IMR-90 (cell line): Measurements from ENCODE around the gene TPSB2. TPM values are rescaled to one million over a fixed set of nuclear protein-coding genes. Genes with fewer than 3 reads are reported as not detected.

Experiments
- ATAC-seq: fragments of 200-7000 bp; cut with Tn5 transposase; 2 replicates; pipeline ENCODE4 v1.9.1; 2020; ENCODE audit warnings: low read depth, mild to moderate bottlenecking, moderate library complexity
- BruUV-seq: library from RNA; stranded (reverse); fragments of 400-500 nt; replicated peaks from 2 replicates; lab custom pipeline; 2021; lab: Mats Ljungman, UMichigan
- CTCF ChIA-PET: fragments of 300-600 bp; formaldehyde crosslinking; extraction: SDS; loops from one replicate; lab custom pipeline; 2021; ENCODE audit warnings: antibody characterized with exemption; lab: Yijun Ruan, JAX
- POLR2A ChIA-PET: fragments of 300-600 bp; sonication (Branson Sonifier 250); formaldehyde crosslinking; loops from one replicate; lab custom pipeline; 2022; ENCODE audit warnings: antibody characterized with exemption; ENCODE audit not compliant: unreplicated experiment; lab: Charles Lee
- DNase-seq: peaks from one replicate; pipeline ENCODE4 v3.0.0; 2013
- H2AFZ ChIP-seq: replicated peaks from 2 replicates; pipeline ENCODE3; 2013; ENCODE audit warnings: low read length, mild to moderate bottlenecking; ENCODE audit not compliant: poor library complexity
- H2AK5ac ChIP-seq: 2 replicates; pipeline ENCODE4 v1.6.1; 2013; ENCODE audit warnings: low read depth, low read length, inconsistent platforms
- H2AK9ac ChIP-seq: replicated peaks from 2 replicates; pipeline ENCODE3; 2013; ENCODE audit warnings: mild to moderate bottlenecking, low read depth, low read length, moderate library complexity; ENCODE audit not compliant: poor library complexity
- H2BK120ac ChIP-seq: 2 replicates; pipeline ENCODE4 v1.6.1; 2013; ENCODE audit warnings: low read depth, low read length, inconsistent platforms
- H2BK15ac ChIP-seq: 3 replicates; pipeline ENCODE4 v1.6.1; 2013; ENCODE audit warnings: low read depth, low read length, inconsistent platforms
- H2BK20ac ChIP-seq: 2 replicates; pipeline ENCODE4 v1.6.1; 2013; ENCODE audit warnings: low read depth, mild to moderate bottlenecking, inconsistent platforms, low read length, moderate library complexity
- H2BK5ac ChIP-seq: 2 replicates; pipeline ENCODE4 v1.6.1; 2013; ENCODE audit warnings: mild to moderate bottlenecking, low read depth, low read length, inconsistent platforms; ENCODE audit not compliant: poor library complexity, severe bottlenecking
- H3K14ac ChIP-seq: replicated peaks from 2 replicates; pipeline ENCODE4 v1.6.1; 2013; ENCODE audit warnings: low read depth, low read length, inconsistent platforms
- H3K18ac ChIP-seq: 2 replicates; pipeline ENCODE4 v1.6.1; 2013; ENCODE audit warnings: low read depth, low read length, control low read depth
- H3K23ac ChIP-seq: 2 replicates; pipeline ENCODE4 v1.6.1; 2013; ENCODE audit warnings: low read depth, low read length, inconsistent platforms
- H3K27ac ChIP-seq: 2 replicates; pipeline ENCODE4 v1.5.1; 2013; ENCODE audit warnings: mild to moderate bottlenecking, control low read depth, low read length; ENCODE audit not compliant: insufficient read depth
- H3K27me3 ChIP-seq: 2 replicates; pipeline ENCODE4 v1.6.1; 2013; ENCODE audit warnings: low read length; ENCODE audit not compliant: control insufficient read depth, insufficient read depth
- H3K36me3 ChIP-seq: 2 replicates; pipeline ENCODE4 v1.6.1; 2013; ENCODE audit warnings: low read length, mixed read lengths; ENCODE audit not compliant: control insufficient read depth, insufficient read depth
- H3K4ac ChIP-seq: 2 replicates; pipeline ENCODE4 v1.6.1; 2013; ENCODE audit warnings: low read depth, low read length, inconsistent platforms
- H3K4me1 ChIP-seq: 2 replicates; pipeline ENCODE4 v1.6.1; 2013; ENCODE audit warnings: low read length, mixed read lengths; ENCODE audit not compliant: control insufficient read depth, insufficient read depth
- H3K4me2 ChIP-seq: 2 replicates; pipeline ENCODE4 v1.6.1; 2013; ENCODE audit warnings: low read depth, mild to moderate bottlenecking, control low read depth, low read length, moderate library complexity
- H3K4me3 ChIP-seq: 2 replicates; pipeline ENCODE4 v1.5.1; 2013; ENCODE audit warnings: low read depth, mild to moderate bottlenecking, control low read depth, low read length, moderate library complexity; ENCODE audit not compliant: insufficient read depth
- H3K56ac ChIP-seq: 2 replicates; pipeline ENCODE4 v1.6.1; 2013; ENCODE audit warnings: low read length, inconsistent platforms; ENCODE audit not compliant: insufficient read depth; ENCODE audit errors: extremely low read depth
- H3K79me1 ChIP-seq, 2 experiments: 2 replicates each; pipeline ENCODE4 v1.6.1; 2013; ENCODE audit warnings: low read length in 2 of 2, inconsistent platforms in 1 of 2, low read depth in 1 of 2
- H3K9ac ChIP-seq: 2 replicates; pipeline ENCODE4 v1.6.1; 2013; ENCODE audit warnings: low read depth, low read length, control low read depth
- H3K9me1 ChIP-seq: 2 replicates; pipeline ENCODE4 v1.6.1; 2013; ENCODE audit warnings: low read length, inconsistent platforms; ENCODE audit not compliant: insufficient read depth
- H3K9me3 ChIP-seq: 2 replicates; pipeline ENCODE4 v1.6.1; 2013; ENCODE audit warnings: low read length; ENCODE audit not compliant: control insufficient read depth, insufficient read depth
- H4K20me1 ChIP-seq: 2 replicates; pipeline ENCODE4 v1.6.1; 2013; ENCODE audit warnings: low read length, inconsistent platforms; ENCODE audit not compliant: insufficient read depth
- H4K5ac ChIP-seq: 2 replicates; pipeline ENCODE4 v1.6.1; 2013; ENCODE audit warnings: mild to moderate bottlenecking, low read depth, low read length, control low read depth
- H4K8ac ChIP-seq, 2 experiments: 2 replicates each; pipeline ENCODE4 v1.6.1; 2013; ENCODE audit warnings: low read depth in 2 of 2, low read length in 2 of 2, control low read depth in 1 of 2, inconsistent platforms in 1 of 2
- H4K91ac ChIP-seq: 2 replicates; pipeline ENCODE4 v1.6.1; 2013; ENCODE audit warnings: low read depth, low read length, inconsistent platforms; ENCODE audit not compliant: insufficient read depth
- BHLHE40 ChIP-seq: fragments of 150-350 bp; IDR thresholded peaks from 2 replicates; pipeline ENCODE4 v1.6.1; 2016; ENCODE audit warnings: mild to moderate bottlenecking, low read depth, low read length
- CEBPB ChIP-seq: IDR thresholded peaks from 2 replicates; pipeline ENCODE4 v1.6.1; 2012; ENCODE audit warnings: low read depth, low read length, improper control_type of control experiment
- CHD1 ChIP-seq: IDR thresholded peaks from 2 replicates; pipeline ENCODE4 v1.6.1; 2012; ENCODE audit warnings: low read depth, low read length, improper control_type of control experiment
- FOS ChIP-seq: fragments of 150-350 bp; IDR thresholded peaks from 2 replicates; pipeline ENCODE4 v1.6.1; 2016; ENCODE audit warnings: low read depth, low read length
- MAFK ChIP-seq: IDR thresholded peaks from 2 replicates; pipeline ENCODE4 v1.6.1; 2012; ENCODE audit warnings: low read depth, low read length, improper control_type of control experiment
- MAZ ChIP-seq: IDR thresholded peaks from 2 replicates; pipeline ENCODE4 v1.6.1; 2012; ENCODE audit warnings: low read depth, mild to moderate bottlenecking, low read length, improper control_type of control experiment, moderate library complexity, borderline replicate concordance
- MXI1 ChIP-seq: IDR thresholded peaks from 2 replicates; pipeline ENCODE4 v1.6.1; 2012; ENCODE audit warnings: low read depth, mild to moderate bottlenecking, low read length, moderate library complexity, borderline replicate concordance
- NFE2L2 ChIP-seq: fragments of 150-350 bp; IDR thresholded peaks from 2 replicates; pipeline ENCODE4 v1.6.1; 2016; ENCODE audit warnings: low read depth, mild to moderate bottlenecking, low read length
- POLR2A ChIP-seq: IDR thresholded peaks from 2 replicates; pipeline ENCODE4 v1.6.1; 2012; ENCODE audit warnings: mild to moderate bottlenecking, low read depth, low read length
- RAD21 ChIP-seq: IDR thresholded peaks from 2 replicates; pipeline ENCODE4 v1.6.1; 2012; ENCODE audit warnings: low read length, improper control_type of control experiment
- RCOR1 ChIP-seq: IDR thresholded peaks from 2 replicates; pipeline ENCODE4 v1.6.1; 2012; ENCODE audit warnings: mild to moderate bottlenecking, low read length, improper control_type of control experiment; ENCODE audit not compliant: insufficient replicate concordance
- RFX5 ChIP-seq: IDR thresholded peaks from 2 replicates; pipeline ENCODE4 v1.8.0; 2012; ENCODE audit warnings: low read depth, mild to moderate bottlenecking, low read length, moderate library complexity
- SMC3 ChIP-seq: fragments of 150-350 bp; IDR thresholded peaks from 2 replicates; pipeline ENCODE4 v1.6.1; 2016; ENCODE audit warnings: low read depth, mild to moderate bottlenecking, antibody characterized with exemption, low read length, moderate library complexity
- WGBS, 2 experiments: methylation state at CpG; one replicate each; pipeline versions ENCODE4 v1.1.5 to v1.1.7; 2013; ENCODE audit warnings: missing lambda C conversion rate in 2 of 2; ENCODE audit not compliant: insufficient read length in 1 of 2; ENCODE audit errors: extremely low coverage in 2 of 2; 5-methylcytosine and 5-hydroxymethylcytosine counted together
- dilution Hi-C: fragments of 300-500 bp; cut with HindIII; formaldehyde crosslinking; loops from one replicate; pipeline ENCODE4 v1.14.3; 2018; ENCODE audit warnings: low sequenced_read_pairs; ENCODE audit not compliant: unreplicated experiment
- in situ Hi-C: fragments of 300-500 bp; cut with MboI; formaldehyde crosslinking; loops from 3 replicates; pipeline ENCODE4 v1.14.3; 2019; ENCODE audit warnings: low sequenced_read_pairs, inconsistent platforms, mixed read lengths
- intact Hi-C: fragments of 100-400 bp; cut with micrococcal nuclease; formaldehyde crosslinking; loops from 2 replicates; pipeline ENCODE4 v1.10.0; 2022
- polyA plus RNA-seq, 3 experiments: library from polyadenylated mRNA; depleted of rRNA; stranded (reverse); fragments of >200 nt; gene quantifications; 2 replicates each; pipeline ENCODE4 v1.2.3, GENCODE V29; 2012; ENCODE audit warnings: low replicate concordance in 1 of 3
- total RNA-seq: library from RNA; depleted of rRNA; stranded (reverse); fragments of >200 nt; gene quantifications from 2 replicates; pipeline ENCODE4 v1.2.3, GENCODE V29; 2012
- TF ChIP-seq, protein P1 (sequence below): fragments of 150-350 bp; IDR thresholded peaks from 2 replicates; pipeline ENCODE4 v1.6.1; 2017; ENCODE audit warnings: mild to moderate bottlenecking, antibody characterized with exemption, low read length, low read depth
- TF ChIP-seq, protein P2 (sequence below): conservative IDR thresholded peaks from 2 replicates; pipeline ENCODE4 v1.5.1; 2012; ENCODE audit warnings: mild to moderate bottlenecking, low read depth, low read length, improper control_type of control experiment

The TPSB2 gene
- total and polyA plus RNA-seq, 2 of the 4 experiments (the other 2 are of a cell fraction): not detected

DNA sequence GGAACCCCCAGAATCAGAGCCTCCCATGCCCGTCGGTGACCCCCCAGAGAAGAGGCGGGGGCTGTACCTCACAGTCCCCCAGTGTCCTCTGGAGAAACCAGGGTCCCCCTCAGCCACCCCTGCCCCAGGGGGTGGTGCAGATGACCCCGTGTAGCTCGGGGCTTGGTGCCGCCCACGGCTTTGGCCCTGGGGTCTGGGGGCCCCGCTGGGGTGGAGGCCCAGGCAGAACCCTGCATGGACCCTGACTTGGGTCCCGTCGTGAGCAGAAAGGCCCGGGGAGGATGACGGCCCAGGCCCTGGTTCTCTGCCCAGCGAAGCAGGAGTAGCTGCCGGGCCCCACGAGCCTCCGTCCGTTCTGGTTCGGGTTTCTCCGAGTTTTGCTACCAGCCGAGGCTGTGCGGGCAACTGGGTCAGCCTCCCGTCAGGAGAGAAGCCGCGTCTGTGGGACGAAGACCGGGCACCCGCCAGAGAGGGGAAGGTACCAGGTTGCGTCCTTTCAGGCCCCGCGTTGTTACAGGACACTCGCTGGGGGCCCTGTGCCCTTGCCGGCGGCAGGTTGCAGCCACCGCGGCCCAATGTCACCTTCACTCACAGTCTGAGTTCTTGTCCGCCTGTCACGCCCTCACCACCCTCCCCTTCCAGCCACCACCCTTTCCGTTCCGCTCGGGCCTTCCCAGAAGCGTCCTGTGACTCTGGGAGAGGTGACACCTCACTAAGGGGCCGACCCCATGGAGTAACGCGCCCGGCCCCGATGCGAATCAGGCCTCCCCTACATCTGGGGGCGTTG is 8.9 kb downstream of the TPSB2 start:
- H3K23ac ChIP-seq: no peak overlapping the region
- intact Hi-C loops (no loop called here), dilution Hi-C loops (no loop called here), in situ Hi-C loops (loop anchor here (25.0 kb wide), 1 partner anchor 409 kb away; the partner anchor contains the start of gene GNG13)
- no peak overlapping the region for H3K18ac ChIP-seq
- no peaks in the 10 kb centered on the region for H4K20me1 ChIP-seq
- no peak overlapping the region for H2AK5ac ChIP-seq
- DNase-seq (no peak), ATAC-seq (no peak)
- H3K36me3 ChIP-seq: peaks cover 2% of the 10 kb centered on the region; the same call in 1 of the 2 replicates
- H3K9me1 ChIP-seq: no peaks in the 10 kb centered on the region
- H2BK5ac ChIP-seq: no peak overlapping the region
- H3K79me1 ChIP-seq: no peaks in the 10 kb centered on the region
- no peaks in the 10 kb centered on the region for H3K9me3 ChIP-seq
- no peak overlapping the region for H3K56ac ChIP-seq
- peak overlapping the region; percentile 37 for H2AK9ac ChIP-seq
- no peak overlapping the region for H3K4me3 ChIP-seq
- POLR2A ChIA-PET: no interaction called here
- no TSS peak for BruUV-seq
- WGBS, 2 experiments: 80% methylated on average over 25 of the region's 48 CpGs; no CpG with 5 or more reads in 1 of the 2 experiments
- H3K4me1 ChIP-seq: no peaks in the 10 kb centered on the region
- H3K4ac ChIP-seq: no peak overlapping the region
- no peak overlapping the region for H4K8ac ChIP-seq
- no peak overlapping the region for H2AFZ ChIP-seq
- H2BK20ac ChIP-seq: no peak overlapping the region
- H3K14ac ChIP-seq: no peak overlapping the region
- no peak overlapping the region for H3K27ac ChIP-seq
- no peak overlapping the region for H4K5ac ChIP-seq
- no peaks in the 10 kb centered on the region; the same call in 1 of the 2 replicates for H3K27me3 ChIP-seq
- no peak overlapping the region for H4K91ac ChIP-seq
- H3K9ac ChIP-seq: no peak overlapping the region
- no peak overlapping the region for H3K4me2 ChIP-seq
- CTCF ChIA-PET: no interaction called here
- no peak overlapping the region for H2BK120ac ChIP-seq
- H2BK15ac ChIP-seq: no peak overlapping the region
- TF ChIP-seq MAFK: no peak
- no peak for TF ChIP-seq SMC3
- TF ChIP-seq FOS: no peak
- TF ChIP-seq MAZ: no peak
- TF ChIP-seq RFX5: no peak
- TF ChIP-seq, protein P1, sequence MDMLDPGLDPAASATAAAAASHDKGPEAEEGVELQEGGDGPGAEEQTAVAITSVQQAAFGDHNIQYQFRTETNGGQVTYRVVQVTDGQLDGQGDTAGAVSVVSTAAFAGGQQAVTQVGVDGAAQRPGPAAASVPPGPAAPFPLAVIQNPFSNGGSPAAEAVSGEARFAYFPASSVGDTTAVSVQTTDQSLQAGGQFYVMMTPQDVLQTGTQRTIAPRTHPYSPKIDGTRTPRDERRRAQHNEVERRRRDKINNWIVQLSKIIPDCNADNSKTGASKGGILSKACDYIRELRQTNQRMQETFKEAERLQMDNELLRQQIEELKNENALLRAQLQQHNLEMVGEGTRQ: no peak
- no peak for TF ChIP-seq MXI1
- TF ChIP-seq BHLHE40: no peak
- TF ChIP-seq RAD21: no peak
- TF ChIP-seq RCOR1: no peak
- TF ChIP-seq CHD1: no peak
- TF ChIP-seq, protein P2, sequence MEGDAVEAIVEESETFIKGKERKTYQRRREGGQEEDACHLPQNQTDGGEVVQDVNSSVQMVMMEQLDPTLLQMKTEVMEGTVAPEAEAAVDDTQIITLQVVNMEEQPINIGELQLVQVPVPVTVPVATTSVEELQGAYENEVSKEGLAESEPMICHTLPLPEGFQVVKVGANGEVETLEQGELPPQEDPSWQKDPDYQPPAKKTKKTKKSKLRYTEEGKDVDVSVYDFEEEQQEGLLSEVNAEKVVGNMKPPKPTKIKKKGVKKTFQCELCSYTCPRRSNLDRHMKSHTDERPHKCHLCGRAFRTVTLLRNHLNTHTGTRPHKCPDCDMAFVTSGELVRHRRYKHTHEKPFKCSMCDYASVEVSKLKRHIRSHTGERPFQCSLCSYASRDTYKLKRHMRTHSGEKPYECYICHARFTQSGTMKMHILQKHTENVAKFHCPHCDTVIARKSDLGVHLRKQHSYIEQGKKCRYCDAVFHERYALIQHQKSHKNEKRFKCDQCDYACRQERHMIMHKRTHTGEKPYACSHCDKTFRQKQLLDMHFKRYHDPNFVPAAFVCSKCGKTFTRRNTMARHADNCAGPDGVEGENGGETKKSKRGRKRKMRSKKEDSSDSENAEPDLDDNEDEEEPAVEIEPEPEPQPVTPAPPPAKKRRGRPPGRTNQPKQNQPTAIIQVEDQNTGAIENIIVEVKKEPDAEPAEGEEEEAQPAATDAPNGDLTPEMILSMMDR: no peak
- TF ChIP-seq POLR2A: no peak
- no peak for TF ChIP-seq CEBPB
- TF ChIP-seq NFE2L2: no peak
